Mesodermal cell (in vitro differentiated cells): ENCODE results near the gene ICOS.

Experiments used
- H3K27ac ChIP-seq: 2 replicates; pipeline ENCODE4 v1.7.0; 2013; ENCODE audit warnings: mild to moderate bottlenecking, low read depth, low read length, moderate library complexity; ENCODE audit not compliant: severe bottlenecking
- H3K36me3 ChIP-seq: 2 replicates; pipeline ENCODE4 v1.7.1; 2013; ENCODE audit warnings: mild to moderate bottlenecking, low read length, moderate library complexity; ENCODE audit not compliant: control insufficient read depth, insufficient read depth
- H3K4me1 ChIP-seq: one replicate; pipeline ENCODE4 v1.7.1; 2013; ENCODE audit warnings: mild to moderate bottlenecking, low read length; ENCODE audit not compliant: insufficient read depth, control insufficient read depth, poor library complexity, severe bottlenecking
- H3K4me3 ChIP-seq: 2 replicates; pipeline ENCODE4 v1.7.0; 2013; ENCODE audit warnings: low read length, control low read depth, mild to moderate bottlenecking; ENCODE audit not compliant: insufficient read depth, poor library complexity, severe bottlenecking; ENCODE audit errors: extremely low read depth
- H3K9me3 ChIP-seq: 2 replicates; pipeline ENCODE4 v1.7.1; 2013; ENCODE audit warnings: mild to moderate bottlenecking, low read length, moderate library complexity; ENCODE audit not compliant: control insufficient read depth
- WGBS, 2 experiments: methylation state at CpG; one replicate each; pipeline ENCODE4 v1.1.5; 2013; ENCODE audit warnings: missing lambda C conversion rate in 2 of 2; ENCODE audit not compliant: insufficient coverage in 2 of 2; 5-methylcytosine and 5-hydroxymethylcytosine counted together

The ICOS gene

GRCh38 chr2:203993560-203993959 is 57.0 kb downstream of the ICOS start:
- Histone ChIP-seq H3K4me1 (no peaks in the 10 kb centered on the region), H3K4me3 (no peak overlapping the region), H3K27ac (no peak overlapping the region), H3K36me3 (no peaks in the 10 kb centered on the region), H3K9me3 (no peaks in the 10 kb centered on the region)
- WGBS, 2 experiments, result 94% methylated on average over 3 of the region's 4 CpGs; no CpG with 5 or more reads in 1 of the 2 experiments

GRCh38 chr2:203994735-203995134 is 58.2 kb downstream of the ICOS start:
- H3K27ac ChIP-seq, result no peak overlapping the region
- WGBS, 2 experiments, result 90% methylated on average over 2 of the region's 2 CpGs; no CpG with 5 or more reads in 1 of the 2 experiments
- H3K36me3 ChIP-seq, result no peaks in the 10 kb centered on the region
- H3K4me3 ChIP-seq, result no peak overlapping the region
- no peaks in the 10 kb centered on the region for H3K4me1 ChIP-seq
- no peaks in the 10 kb centered on the region for H3K9me3 ChIP-seq

- Histone ChIP-seq H3K36me3 (no peaks in the 10 kb centered on the region), H3K4me1 (no peaks in the 10 kb centered on the region), H3K9me3 (no peaks in the 10 kb centered on the region), H3K27ac (no peak overlapping the region), H3K4me3 (no peak overlapping the region)
- 86% methylated on average over 2 to 4 of the region's 5 CpGs for WGBS, 2 experiments
Observed at GRCh38 chr2:203996692-203997091, 60.1 kb downstream of the ICOS start.

- Histone ChIP-seq H3K4me3 (no peak overlapping the region), H3K9me3 (no peaks in the 10 kb centered on the region), H3K36me3 (no peaks in the 10 kb centered on the region), H3K27ac (no peak overlapping the region), H3K4me1 (no peaks in the 10 kb centered on the region)
- WGBS, 2 experiments, result 80% methylated on average over 1 of the region's 1 CpG; no CpG with 5 or more reads in 1 of the 2 experiments
Observed at GRCh38 chr2:203997481-203997880, 60.9 kb downstream of the ICOS start.

- Histone ChIP-seq H3K9me3 (no peaks in the 10 kb centered on the region), H3K36me3 (no peaks in the 10 kb centered on the region), H3K4me3 (no peak overlapping the region), H3K27ac (no peak overlapping the region), H3K4me1 (no peaks in the 10 kb centered on the region)
- 93 to 94% methylated on average over 2 to 4 of the region's 6 CpGs for WGBS, 2 experiments
Observed at GRCh38 chr2:203997980-203998809, 61.6 kb downstream of the ICOS start.

GRCh38 chr2:203999835-204000234 is 63.3 kb downstream of the ICOS start:
- Histone ChIP-seq H3K4me3 (no peak overlapping the region), H3K36me3 (no peaks in the 10 kb centered on the region), H3K9me3 (no peaks in the 10 kb centered on the region)

GRCh38 chr2:204000446-204000845 is 63.9 kb downstream of the ICOS start:
- no peak overlapping the region for H3K27ac ChIP-seq
- no peaks in the 10 kb centered on the region for H3K36me3 ChIP-seq
- H3K4me3 ChIP-seq, result no peak overlapping the region
- H3K9me3 ChIP-seq, result no peaks in the 10 kb centered on the region
- no peaks in the 10 kb centered on the region for H3K4me1 ChIP-seq

More at GRCh38 chr2:203999835-204000234, 63.3 kb downstream of the ICOS start:
- no peak overlapping the region for H3K27ac ChIP-seq
- H3K4me1 ChIP-seq, result no peaks in the 10 kb centered on the region

- 86 to 90% methylated on average over 2 to 3 of the region's 3 CpGs for WGBS, 2 experiments
- Histone ChIP-seq H3K4me3 (no peak overlapping the region), H3K9me3 (no peaks in the 10 kb centered on the region), H3K4me1 (no peaks in the 10 kb centered on the region), H3K36me3 (no peaks in the 10 kb centered on the region), H3K27ac (no peak overlapping the region)
Observed at GRCh38 chr2:204003276-204003990, 66.9 kb downstream of the ICOS start.

- Histone ChIP-seq H3K4me1 (no peaks in the 10 kb centered on the region), H3K9me3 (no peaks in the 10 kb centered on the region), H3K27ac (no peak overlapping the region), H3K36me3 (no peaks in the 10 kb centered on the region), H3K4me3 (no peak overlapping the region)
- 86% methylated on average over 1 of the region's 1 CpG; no CpG with 5 or more reads in 1 of the 2 experiments for WGBS, 2 experiments
Observed at GRCh38 chr2:204004912-204005311, 68.3 kb downstream of the ICOS start.

GRCh38 chr2:204005940-204006721 is 69.6 kb downstream of the ICOS start:
- H3K9me3 ChIP-seq, result no peaks in the 10 kb centered on the region

More at GRCh38 chr2:204005940-204006721, 69.6 kb downstream of the ICOS start:
- WGBS, 2 experiments, result 100% methylated on average over 1 to 2 of the region's 3 CpGs
- Histone ChIP-seq H3K4me3 (no peak overlapping the region), H3K27ac (no peak overlapping the region), H3K4me1 (no peaks in the 10 kb centered on the region), H3K36me3 (no peaks in the 10 kb centered on the region)
